ENCODE data around the gene RABGAP1L.
"Not testable (repeated sequence)": the region's sequence is repeated elsewhere in the genome, so short reads cannot be mapped to it uniquely, and the experiment has no call there.

RABGAP1L gene

GRCh38 chr1:174156437-174156836, 2.9 kb upstream of the RABGAP1L start:
- DNase-seq: no peak

GRCh38 chr1:174157157-174157806, 2.0 kb upstream of the RABGAP1L start:
- no peak for DNase-seq

- DNase-seq: no peak
Measured at GRCh38 chr1:174158767-174159251, 511 bp upstream of the RABGAP1L start.

GRCh38 chr1:174160109-174160473, 771 bp downstream of the RABGAP1L start:
- DNase-seq: peak; percentile 47

GRCh38 chr1:174160603-174161002, 1.3 kb downstream of the RABGAP1L start:
- no peak for DNase-seq

- no peak for DNase-seq
Measured at GRCh38 chr1:174161813-174162212, 2.5 kb downstream of the RABGAP1L start.

GRCh38 chr1:174164826-174165225, 5.5 kb downstream of the RABGAP1L start:
- no peak for DNase-seq

GRCh38 chr1:174165471-174166137, 6.3 kb downstream of the RABGAP1L start:
- no peak for DNase-seq

GRCh38 chr1:174166530-174167264, 7.4 kb downstream of the RABGAP1L start:
- DNase-seq: no peak

GRCh38 chr1:174167265-174167803, 8.0 kb downstream of the RABGAP1L start:
- no peak for DNase-seq

- DNase-seq: no peak
Measured at GRCh38 chr1:174169342-174169741, 10.0 kb downstream of the RABGAP1L start.

- DNase-seq: no peak
Measured at GRCh38 chr1:174171073-174171472, 11.8 kb downstream of the RABGAP1L start.

GRCh38 chr1:174174461-174175329, 15.4 kb downstream of the RABGAP1L start:
- no peak for DNase-seq

- DNase-seq: not testable (repeated sequence)
Measured at GRCh38 chr1:174178459-174178858, 19.1 kb downstream of the RABGAP1L start.

GRCh38 chr1:174189428-174190062, 30.2 kb downstream of the RABGAP1L start:
- no peak for DNase-seq

GRCh38 chr1:174190691-174191199, 31.4 kb downstream of the RABGAP1L start:
- no peak for DNase-seq

- DNase-seq: peak; percentile 90
Measured at GRCh38 chr1:174191349-174191862, 32.1 kb downstream of the RABGAP1L start.

- no peak for DNase-seq
Measured at GRCh38 chr1:174194461-174194860, 35.1 kb downstream of the RABGAP1L start.

- no peak for DNase-seq
Measured at GRCh38 chr1:174197088-174197487, 37.8 kb downstream of the RABGAP1L start.

- no peak for DNase-seq
Measured at GRCh38 chr1:174197547-174197946, 38.2 kb downstream of the RABGAP1L start.

GRCh38 chr1:174198202-174198601, 38.9 kb downstream of the RABGAP1L start:
- DNase-seq: no peak

- no peak for DNase-seq
Measured at GRCh38 chr1:174200746-174201145, 41.4 kb downstream of the RABGAP1L start.
